HFF-Myc (cell line): ENCODE measurements around the gene ZMYND19.
A peak's percentile ranks its signal among the peaks of the same experiment; 100 is the strongest.
"Not testable (repeated sequence)": the region's sequence is repeated elsewhere in the genome, so short reads cannot be mapped to it uniquely, and the experiment has no call there.

Experiments
- DNase-seq: peaks from one replicate; pipeline ENCODE4 v3.0.0-alpha.2; 2011; ENCODE audit warnings: low read depth; ENCODE audit errors: extremely low read depth
- H3K4me3 ChIP-seq: replicated peaks from 2 replicates; pipeline ENCODE4 v1.5.1; 2011; ENCODE audit warnings: low read depth, mild to moderate bottlenecking, control low read depth, low read length
- CTCF ChIP-seq: IDR thresholded peaks from 2 replicates; pipeline ENCODE4 v1.5.1; 2012; ENCODE audit warnings: mild to moderate bottlenecking, low read depth, low read length, control low read depth; ENCODE audit errors: missing control alignments

Gene ZMYND19

GRCh38 chr9:137578518-137579258 lies 11.6 kb downstream of the ZMYND19 start, which contains the start of gene DPH7:
TSS of gene DPH7 (minus strand) at chr9:137578925. CDS start at chr9:137578777, 148 bp downstream.
- peak; percentile 57 for DNase-seq
- peak; percentile 90 for TF ChIP-seq CTCF
- peak within 1 kb of the TSS; percentile 84 for H3K4me3 ChIP-seq

GRCh38 chr9:137575716-137576411 lies 14.4 kb downstream of the ZMYND19 start:
- no peak for DNase-seq
- no peak overlapping the region for H3K4me3 ChIP-seq

GRCh38 chr9:137575364-137575715 lies 15.0 kb downstream of the ZMYND19 start:
- no peak for TF ChIP-seq CTCF
- DNase-seq = no peak
- no peak overlapping the region for H3K4me3 ChIP-seq

More at GRCh38 chr9:137575716-137576411, 14.4 kb downstream of the ZMYND19 start:
- no peak for TF ChIP-seq CTCF

- no peak for TF ChIP-seq CTCF
Observed at GRCh38 chr9:137574192-137574591, 16.1 kb downstream of the ZMYND19 start.

GRCh38 chr9:137570566-137570965 lies 19.7 kb downstream of the ZMYND19 start:
- no peak for TF ChIP-seq CTCF
- no peak for DNase-seq
- H3K4me3 ChIP-seq = no peak overlapping the region

More at GRCh38 chr9:137574192-137574591, 16.1 kb downstream of the ZMYND19 start:
- DNase-seq = no peak
- H3K4me3 ChIP-seq = no peak overlapping the region

- no peak overlapping the region for H3K4me3 ChIP-seq
- TF ChIP-seq CTCF = no peak
- DNase-seq = no peak
Observed at GRCh38 chr9:137569609-137570203, 20.6 kb downstream of the ZMYND19 start.

- H3K4me3 ChIP-seq, DNase-seq: not testable (repeated sequence)
Observed at GRCh38 chr9:137568445-137568844, 21.9 kb downstream of the ZMYND19 start.
